Loucy (cell line): ENCODE results near the gene ZNF709.
"Not testable (repeated sequence)": the region's sequence is repeated elsewhere in the genome, so short reads cannot be mapped to it uniquely, and the experiment has no call there.

Experiments used
- H2AFZ ChIP-seq: fragments of 200-600 bp; sonication (generic); 2 replicates; pipeline ENCODE4 v1.6.0; 2016; ENCODE audit warnings: antibody characterized with exemption, mild to moderate bottlenecking, low read length, moderate library complexity
- H3F3A ChIP-seq: fragments of 200-600 bp; 2 replicates; pipeline ENCODE4 v1.6.0; 2016; ENCODE audit warnings: antibody characterized with exemption, low read depth, mild to moderate bottlenecking
- H3K27me3 ChIP-seq: fragments of 200-600 bp; sonication (generic); 2 replicates; pipeline ENCODE4 v1.6.1; 2014; ENCODE audit warnings: low read length, mild to moderate bottlenecking; ENCODE audit not compliant: insufficient read depth, poor library complexity, severe bottlenecking
- H3K36me3 ChIP-seq: fragments of 200-600 bp; sonication (generic); 2 replicates; pipeline ENCODE4 v1.6.1; 2016; ENCODE audit warnings: low read length; ENCODE audit not compliant: insufficient read depth
- H3K4me1 ChIP-seq: fragments of 200-600 bp; sonication (generic); 2 replicates; pipeline ENCODE4 v1.5.1; 2014; ENCODE audit warnings: low read length, mild to moderate bottlenecking; ENCODE audit not compliant: insufficient read depth, poor library complexity, severe bottlenecking
- H3K4me2 ChIP-seq: fragments of 200-600 bp; sonication (generic); 2 replicates; pipeline ENCODE4 v1.6.0; 2014; ENCODE audit warnings: antibody characterized with exemption, low read length, low read depth, mild to moderate bottlenecking; ENCODE audit not compliant: poor library complexity, severe bottlenecking
- H3K4me3 ChIP-seq: fragments of 200-600 bp; sonication (generic); 2 replicates; pipeline ENCODE4 v1.5.1; 2014; ENCODE audit warnings: low read length, mild to moderate bottlenecking, mixed read lengths; ENCODE audit not compliant: poor library complexity, severe bottlenecking
- H3K79me2 ChIP-seq: fragments of 200-600 bp; sonication (generic); 2 replicates; pipeline ENCODE4 v1.6.1; 2014; ENCODE audit warnings: low read length; ENCODE audit not compliant: insufficient read depth
- H3K9ac ChIP-seq: fragments of 200-600 bp; sonication (generic); 2 replicates; pipeline ENCODE4 v1.6.0; 2014; ENCODE audit warnings: mild to moderate bottlenecking, low read depth, low read length, moderate library complexity; ENCODE audit not compliant: poor library complexity, severe bottlenecking
- H3K9me2 ChIP-seq: fragments of 200-600 bp; sonication (generic); replicated peaks from 2 replicates; pipeline ENCODE4 v1.6.1; 2016; ENCODE audit warnings: low read depth, low read length, mixed read lengths
- H3K9me3 ChIP-seq: fragments of 200-600 bp; sonication (generic); 2 replicates; pipeline ENCODE4 v1.6.1; 2014; ENCODE audit warnings: mild to moderate bottlenecking, antibody characterized with exemption, low read length, low read depth; ENCODE audit not compliant: insufficient read depth
- H4K20me1 ChIP-seq: fragments of 200-600 bp; sonication (generic); 2 replicates; pipeline ENCODE4 v1.6.0; 2014; ENCODE audit warnings: antibody characterized with exemption, low read length, mild to moderate bottlenecking; ENCODE audit not compliant: insufficient read depth, poor library complexity, severe bottlenecking
- EZH2phosphoT487 ChIP-seq: fragments of 200-600 bp; IDR thresholded peaks from 2 replicates; pipeline ENCODE4 v1.6.1; 2018; ENCODE audit warnings: antibody characterized with exemption, mild to moderate bottlenecking, moderate library complexity, borderline replicate concordance
- TF ChIP-seq, protein P1 (sequence below): fragments of 200-600 bp; sonication (generic); conservative IDR thresholded peaks from 2 replicates; pipeline ENCODE4 v1.5.1; 2014; ENCODE audit warnings: mild to moderate bottlenecking, antibody characterized with exemption, low read length

ZNF709 gene

DNA sequence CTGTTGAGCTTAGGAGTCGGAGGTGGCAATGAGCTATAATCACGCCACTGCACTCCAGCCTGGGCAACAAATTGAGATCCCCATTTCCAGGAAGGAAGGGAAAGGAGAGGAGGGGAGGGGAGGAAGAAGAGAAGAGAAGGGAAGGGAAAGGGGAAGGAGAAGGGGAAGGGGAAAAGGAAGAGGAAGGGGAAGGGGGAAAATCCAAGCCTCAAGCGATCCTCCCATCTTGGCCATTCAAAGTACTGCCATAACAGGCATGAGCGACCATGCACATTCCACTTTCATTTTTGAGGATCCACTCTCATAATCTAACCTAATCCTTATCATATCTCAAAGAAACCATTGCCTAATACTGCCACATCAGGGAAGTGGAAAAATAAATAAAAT lies 58.7 kb downstream of the ZNF709 start:
- H2AFZ ChIP-seq = no peak overlapping the region
- H3K4me2 ChIP-seq = no peak overlapping the region
- H3K9me2 ChIP-seq = no peaks in the 10 kb centered on the region
- H3K9ac ChIP-seq = no peak overlapping the region
- no peaks in the 10 kb centered on the region for H3K27me3 ChIP-seq
- no peaks in the 10 kb centered on the region for H3K4me1 ChIP-seq
- no peaks in the 10 kb centered on the region for H3K79me2 ChIP-seq
- no peak overlapping the region for H3K4me3 ChIP-seq
- peaks cover 26% of the 10 kb centered on the region for H3K36me3 ChIP-seq
- no peaks in the 10 kb centered on the region for H3F3A ChIP-seq
- TF ChIP-seq, protein P1, sequence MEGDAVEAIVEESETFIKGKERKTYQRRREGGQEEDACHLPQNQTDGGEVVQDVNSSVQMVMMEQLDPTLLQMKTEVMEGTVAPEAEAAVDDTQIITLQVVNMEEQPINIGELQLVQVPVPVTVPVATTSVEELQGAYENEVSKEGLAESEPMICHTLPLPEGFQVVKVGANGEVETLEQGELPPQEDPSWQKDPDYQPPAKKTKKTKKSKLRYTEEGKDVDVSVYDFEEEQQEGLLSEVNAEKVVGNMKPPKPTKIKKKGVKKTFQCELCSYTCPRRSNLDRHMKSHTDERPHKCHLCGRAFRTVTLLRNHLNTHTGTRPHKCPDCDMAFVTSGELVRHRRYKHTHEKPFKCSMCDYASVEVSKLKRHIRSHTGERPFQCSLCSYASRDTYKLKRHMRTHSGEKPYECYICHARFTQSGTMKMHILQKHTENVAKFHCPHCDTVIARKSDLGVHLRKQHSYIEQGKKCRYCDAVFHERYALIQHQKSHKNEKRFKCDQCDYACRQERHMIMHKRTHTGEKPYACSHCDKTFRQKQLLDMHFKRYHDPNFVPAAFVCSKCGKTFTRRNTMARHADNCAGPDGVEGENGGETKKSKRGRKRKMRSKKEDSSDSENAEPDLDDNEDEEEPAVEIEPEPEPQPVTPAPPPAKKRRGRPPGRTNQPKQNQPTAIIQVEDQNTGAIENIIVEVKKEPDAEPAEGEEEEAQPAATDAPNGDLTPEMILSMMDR = no peak
- no peak for TF ChIP-seq EZH2phosphoT487
- peaks cover 11% of the 10 kb centered on the region; the same call in 1 of the 2 replicates for H3K9me3 ChIP-seq
- no peaks in the 10 kb centered on the region for H4K20me1 ChIP-seq

DNA sequence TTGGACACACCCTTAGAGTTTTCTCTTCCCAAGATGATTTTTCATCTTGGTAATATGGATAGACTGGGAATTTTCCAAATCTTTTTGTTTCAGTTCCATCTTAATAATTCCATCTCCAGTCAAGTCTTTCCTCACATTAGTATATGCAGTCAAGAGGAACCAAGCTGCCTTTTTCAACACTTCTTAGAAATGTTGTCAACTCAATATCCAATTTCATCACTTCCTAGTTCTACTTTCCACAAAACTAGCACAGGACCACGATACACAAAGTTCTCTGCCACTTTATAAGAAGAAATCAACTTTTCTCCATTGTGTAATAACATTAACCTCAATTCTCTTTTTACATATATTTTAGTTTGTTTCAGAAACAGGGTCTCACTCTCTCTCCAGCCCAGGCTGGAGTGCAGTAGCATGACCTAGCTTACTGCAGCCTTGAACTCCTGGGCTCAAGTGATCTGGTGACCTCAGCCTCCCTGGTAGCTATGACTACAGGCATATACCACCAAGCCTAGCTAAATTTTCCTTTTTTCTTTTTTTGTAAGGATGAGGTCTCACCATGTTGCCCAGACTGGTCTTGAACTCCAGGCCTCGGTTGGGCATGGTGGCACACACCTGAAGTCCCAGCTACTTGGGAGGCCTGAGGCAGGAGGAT lies 59.3 kb downstream of the ZNF709 start:
- no peaks in the 10 kb centered on the region for H3K9me2 ChIP-seq
- no peaks in the 10 kb centered on the region for H3K79me2 ChIP-seq
- no peaks in the 10 kb centered on the region for H3K4me1 ChIP-seq
- H4K20me1 ChIP-seq = no peaks in the 10 kb centered on the region
- H3F3A ChIP-seq = no peaks in the 10 kb centered on the region
- H3K9ac ChIP-seq = no peak overlapping the region
- no peak overlapping the region for H3K4me2 ChIP-seq
- H3K4me3 ChIP-seq = no peak overlapping the region
- H3K36me3 ChIP-seq = peaks cover 21% of the 10 kb centered on the region
- peaks cover 6% of the 10 kb centered on the region; the same call in 1 of the 2 replicates for H3K9me3 ChIP-seq
- no peak overlapping the region for H2AFZ ChIP-seq
- no peaks in the 10 kb centered on the region for H3K27me3 ChIP-seq
- TF ChIP-seq, protein P1 = no peak
- TF ChIP-seq EZH2phosphoT487 = no peak

DNA sequence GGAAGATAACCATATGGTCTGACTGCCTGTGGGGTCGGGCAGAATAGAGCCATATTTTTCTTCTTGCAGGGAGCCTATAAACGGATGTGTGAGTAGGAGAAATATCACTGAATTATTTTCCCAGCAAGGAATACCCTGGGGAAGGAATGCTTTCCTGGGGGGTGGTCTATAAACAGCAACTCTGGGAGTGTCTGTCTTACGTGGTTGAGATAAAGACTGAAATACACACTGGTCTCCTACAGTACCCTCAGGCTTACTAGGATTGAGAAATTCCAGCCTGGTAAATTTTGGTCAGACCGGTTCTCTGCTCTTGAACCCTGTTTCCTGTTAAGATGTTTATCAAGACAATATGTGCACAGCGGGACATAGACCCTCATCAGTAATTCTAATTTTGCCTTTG lies 67.3 kb downstream of the ZNF709 start:
- not testable (repeated sequence) for H3K36me3 ChIP-seq, H3F3A ChIP-seq, H2AFZ ChIP-seq, H3K27me3 ChIP-seq, H3K9ac ChIP-seq, H3K4me2 ChIP-seq, H4K20me1 ChIP-seq, H3K9me2 ChIP-seq, H3K4me1 ChIP-seq, H3K9me3 ChIP-seq, H3K79me2 ChIP-seq, H3K4me3 ChIP-seq

DNA sequence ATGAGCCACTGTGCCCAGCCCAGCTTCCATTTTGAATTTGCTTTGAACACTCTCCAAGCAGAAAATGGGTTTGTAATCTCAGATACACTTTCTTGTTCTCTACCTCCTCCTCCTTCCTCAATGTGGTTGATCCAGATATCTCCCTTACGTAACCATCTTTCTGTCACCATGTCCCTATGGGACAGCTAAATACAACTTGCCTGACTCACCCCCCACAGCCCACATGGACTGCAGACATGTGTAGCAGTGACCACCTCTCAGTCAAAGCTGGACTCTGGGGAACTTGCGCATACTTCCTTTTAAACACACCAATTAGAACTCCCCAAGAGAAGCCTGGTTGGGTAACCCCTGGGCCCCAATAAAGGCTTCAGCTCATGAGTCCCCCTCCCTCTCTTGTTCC lies 72.7 kb downstream of the ZNF709 start:
- Histone ChIP-seq H3K79me2 (no peaks in the 10 kb centered on the region), H4K20me1 (no peaks in the 10 kb centered on the region), H3K4me2 (no peak overlapping the region), H3K9ac (no peak overlapping the region), H2AFZ (no peak overlapping the region), H3F3A (no peaks in the 10 kb centered on the region), H3K27me3 (no peaks in the 10 kb centered on the region), H3K9me3 (no peaks in the 10 kb centered on the region; the same call in 1 of the 2 replicates), H3K4me3 (no peak overlapping the region), H3K4me1 (no peaks in the 10 kb centered on the region), H3K36me3 (no peaks in the 10 kb centered on the region), H3K9me2 (no peaks in the 10 kb centered on the region)
- TF ChIP-seq EZH2phosphoT487 = no peak
- TF ChIP-seq, protein P1 = no peak
